GM21367 (cell line): ENCODE results near the gene GJA1.

Experiments
- ATAC-seq: cut with Tn5 transposase; IDR thresholded peaks from one replicate; pipeline ENCODE4 v1.9.1; 2021; ENCODE audit not compliant: unreplicated experiment

GJA1 gene

DNA sequence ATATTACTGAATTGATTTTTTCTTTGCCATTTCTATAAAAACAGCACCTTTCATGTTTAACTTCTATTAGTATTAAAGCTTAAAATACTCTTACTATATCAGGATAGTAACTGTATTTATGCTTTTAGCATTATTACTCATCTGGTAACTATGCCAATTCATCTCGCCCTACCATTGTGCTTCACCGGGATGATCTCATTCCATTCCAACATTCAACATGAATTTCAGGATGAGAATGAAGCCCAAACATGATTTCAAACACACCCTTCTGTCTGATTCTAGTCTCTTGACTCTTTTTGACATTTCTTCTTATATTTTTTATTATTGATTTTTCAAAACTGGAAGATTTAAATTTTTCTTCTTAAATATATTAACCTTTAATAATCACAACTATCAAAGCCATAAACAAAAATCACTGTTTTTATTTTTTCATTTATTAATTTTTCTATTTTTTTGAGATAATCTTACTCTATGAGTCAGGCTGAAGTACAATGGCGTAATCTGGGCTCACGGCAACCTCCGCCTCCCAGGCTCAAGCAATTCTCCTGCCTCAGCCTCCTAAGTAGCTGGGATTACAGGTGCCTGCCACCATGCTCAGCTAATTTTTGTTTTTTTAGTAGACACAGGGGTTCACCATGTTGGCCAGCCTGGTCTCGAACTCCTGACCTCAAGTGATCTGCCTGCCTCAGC lies 46.7 kb downstream of the GJA1 start:
- no peak for ATAC-seq

DNA sequence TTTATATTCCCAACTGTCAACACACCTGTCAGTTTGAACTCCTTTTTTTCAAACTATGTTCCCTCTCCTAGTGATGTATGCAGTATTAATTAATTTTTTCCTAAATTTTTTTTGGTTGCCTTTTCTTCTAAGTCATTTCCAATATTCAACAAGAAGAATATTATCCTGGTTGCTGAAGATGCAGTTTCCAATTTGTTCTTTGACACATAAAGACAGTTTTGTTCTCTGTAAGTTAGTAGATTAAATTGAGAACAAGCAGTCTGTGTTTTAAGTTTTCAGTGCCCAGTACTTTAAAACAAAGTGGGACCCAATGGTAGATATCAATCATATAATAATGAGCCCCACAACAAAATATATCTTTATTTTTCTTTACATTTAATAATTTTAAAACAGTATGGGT lies 47.3 kb downstream of the GJA1 start:
- ATAC-seq, result no peak

DNA sequence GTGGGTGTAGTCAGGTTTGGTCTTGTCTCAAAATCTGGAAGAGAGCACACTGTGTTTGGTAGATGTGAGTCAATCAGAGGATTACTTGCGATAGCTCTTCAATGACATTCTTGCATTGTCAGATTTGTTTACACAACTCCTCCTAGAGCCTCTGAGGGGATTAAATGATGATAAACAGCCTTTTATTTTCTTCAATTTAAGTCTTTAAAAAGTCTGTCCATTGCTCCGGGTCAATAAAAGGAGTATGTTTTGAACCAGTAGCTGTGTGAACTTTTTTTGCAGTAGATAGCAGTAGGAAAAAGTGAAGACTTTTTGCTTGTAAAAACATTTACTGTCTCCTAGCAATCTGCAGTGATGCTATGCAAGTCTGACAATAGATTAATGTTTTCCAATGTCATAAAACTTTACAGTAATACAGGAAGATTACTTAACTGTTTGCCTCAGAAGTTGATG lies 49.9 kb downstream of the GJA1 start:
- no peak for ATAC-seq

DNA sequence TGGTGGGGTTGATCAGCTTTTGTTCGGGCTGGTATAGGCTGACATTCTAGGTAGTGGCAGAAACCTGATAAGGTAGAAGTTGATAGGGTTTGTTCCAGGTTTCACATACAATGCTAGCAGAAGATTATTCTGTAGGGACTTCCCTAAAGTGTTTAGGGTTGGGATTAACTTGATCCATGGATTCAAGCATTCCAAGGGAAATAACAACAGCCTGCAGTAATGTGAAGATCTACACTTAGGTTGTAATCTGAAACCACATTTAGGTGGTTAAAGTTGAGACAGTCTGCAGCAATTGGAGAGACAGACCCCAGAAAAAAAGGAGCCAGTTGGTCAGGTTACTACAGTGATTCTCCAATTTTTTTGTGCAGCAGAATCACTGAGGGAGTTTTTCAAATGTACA lies 56.1 kb downstream of the GJA1 start:
- no peak for ATAC-seq

DNA sequence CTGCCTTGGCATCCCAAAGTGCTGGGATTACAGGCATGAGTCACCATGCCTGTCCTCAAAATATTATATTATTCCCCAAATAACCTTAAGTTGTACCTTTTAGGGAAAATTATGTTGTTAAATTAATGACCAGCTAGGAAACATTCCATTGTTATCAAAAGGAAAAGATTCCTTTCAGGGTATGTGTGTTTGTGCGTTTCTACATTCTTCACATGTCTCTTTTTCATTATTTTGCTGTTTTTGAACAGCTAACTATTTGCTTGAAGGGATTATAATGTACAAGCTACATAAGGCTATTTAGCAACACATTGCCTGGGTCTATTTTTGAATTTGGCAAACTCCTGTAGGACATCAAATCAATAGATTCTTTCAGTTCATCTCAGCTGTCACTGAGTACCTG lies 57.1 kb downstream of the GJA1 start:
- ATAC-seq, result no peak

DNA sequence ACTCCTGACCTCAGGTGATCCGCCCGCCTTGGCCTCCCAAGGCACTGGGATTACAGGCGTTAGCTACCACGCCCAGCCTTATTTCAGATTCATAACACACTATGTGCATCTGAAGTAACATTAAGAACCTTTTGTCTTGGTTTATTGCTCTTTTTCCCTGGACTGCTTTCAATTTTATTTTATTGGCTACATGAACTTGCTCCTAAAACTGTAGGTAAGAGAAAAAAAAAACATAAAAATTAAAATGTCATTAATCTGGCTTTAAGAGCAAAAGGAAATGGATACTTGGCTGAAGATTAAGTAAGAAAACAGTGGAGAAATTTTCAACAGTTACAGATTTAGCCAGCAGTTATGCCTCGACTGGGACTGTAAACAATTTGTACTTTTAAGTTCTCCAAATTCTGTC lies 62.5 kb downstream of the GJA1 start:
- ATAC-seq, result no peak

DNA sequence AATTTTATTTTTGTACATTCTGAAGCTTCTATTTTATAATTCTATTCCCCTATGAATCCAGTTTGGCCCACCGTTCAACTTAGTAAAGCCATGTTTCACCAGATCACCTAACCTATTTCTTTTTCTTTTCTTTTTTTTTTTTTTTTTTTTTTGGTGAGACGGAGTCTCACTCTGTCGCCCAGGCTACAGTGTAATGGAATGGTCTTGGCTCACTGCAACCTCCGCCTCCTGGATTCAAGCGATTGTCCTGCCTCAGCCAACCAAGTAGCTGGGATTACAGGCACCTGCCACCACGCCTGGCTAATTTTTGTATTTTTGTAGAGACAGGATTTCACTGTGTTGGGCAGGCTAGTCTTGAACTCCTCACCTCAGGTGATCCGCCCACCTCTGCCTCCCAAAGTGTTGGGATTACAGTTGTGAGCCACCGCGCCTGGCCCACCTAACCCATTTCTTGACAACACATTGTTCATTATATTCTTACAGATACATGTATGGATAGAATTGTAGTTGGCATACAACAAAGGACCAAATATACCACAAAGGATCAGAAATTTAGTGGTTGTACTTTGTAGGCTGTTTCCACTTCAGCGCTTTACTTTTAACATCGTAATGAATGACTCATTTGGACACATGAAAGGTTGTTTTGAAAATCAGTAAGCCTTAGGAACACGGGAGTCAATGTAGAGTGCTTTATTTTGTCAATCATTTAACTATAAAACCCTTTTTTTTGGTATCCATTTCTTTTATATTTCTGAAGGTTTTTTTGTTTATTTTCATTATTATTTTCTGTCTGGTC lies 63.2 kb downstream of the GJA1 start:
- no peak for ATAC-seq
